ENCODE results near the gene EN2.

EN2 gene

GRCh38 chr7:155496267-155497005, 38.5 kb downstream of the EN2 start:
- ChIA-PET CTCF (interaction anchor here (0.7 kb wide), 1 partner anchor 102 kb away, joined by 5 read pairs; no protein-coding TSS in a partner anchor), POLR2A (ENCODE audit: low non-redundant PET) (no interaction called here)

GRCh38 chr7:155497149-155497901, 39.4 kb downstream of the EN2 start:
- ChIA-PET CTCF (no interaction called here), POLR2A (ENCODE audit: low non-redundant PET) (no interaction called here)
- no peak overlapping the region for H3K27ac ChIP-seq
- TF ChIP-seq CTCF (conservative IDR thresholded peaks at IDR 0.05; ENCODE audit: low read depth) = no peak
- DNase-seq (ENCODE audit: low spot score) = no peak

More at GRCh38 chr7:155496267-155497005, 38.5 kb downstream of the EN2 start:
- no peak overlapping the region for H3K27ac ChIP-seq
- no peak for DNase-seq (ENCODE audit: low spot score)
- no peak for TF ChIP-seq CTCF (conservative IDR thresholded peaks at IDR 0.05; ENCODE audit: low read depth)

GRCh38 chr7:155505422-155505793, 47.5 kb downstream of the EN2 start:
- no peak overlapping the region for H3K27ac ChIP-seq
- ChIA-PET CTCF (interaction anchor here (0.6 kb wide), 1 partner anchor 497 kb away, joined by 3 read pairs; no protein-coding TSS in a partner anchor), POLR2A (ENCODE audit: low non-redundant PET) (no interaction called here)
- no peak for DNase-seq (ENCODE audit: low spot score)
- TF ChIP-seq CTCF (conservative IDR thresholded peaks at IDR 0.05; ENCODE audit: low read depth) = no peak

- DNase-seq (ENCODE audit: low spot score) = peak; percentile 6
- CTCF ChIA-PET = no interaction called here
- H3K27ac ChIP-seq = no peak overlapping the region
- POLR2A ChIA-PET (ENCODE audit: low non-redundant PET) = no interaction called here
- no peak for TF ChIP-seq CTCF (conservative IDR thresholded peaks at IDR 0.05; ENCODE audit: low read depth)
Measured at GRCh38 chr7:155506854-155507337, 49.0 kb downstream of the EN2 start.

- ChIA-PET POLR2A (ENCODE audit: low non-redundant PET) (no interaction called here), CTCF (no interaction called here)
- H3K27ac ChIP-seq = no peak overlapping the region
- TF ChIP-seq CTCF (conservative IDR thresholded peaks at IDR 0.05; ENCODE audit: low read depth) = no peak
- DNase-seq (ENCODE audit: low spot score) = no peak
Measured at GRCh38 chr7:155507576-155507975, 49.6 kb downstream of the EN2 start.

- no peak for TF ChIP-seq CTCF (conservative IDR thresholded peaks at IDR 0.05; ENCODE audit: low read depth)
- no peak for DNase-seq (ENCODE audit: low spot score)
- ChIA-PET CTCF (interaction anchor here (0.6 kb wide), 1 partner anchor 406 kb away, joined by 3 read pairs; no protein-coding TSS in a partner anchor), POLR2A (ENCODE audit: low non-redundant PET) (no interaction called here)
- H3K27ac ChIP-seq = no peak overlapping the region
Measured at GRCh38 chr7:155508376-155509358, 50.7 kb downstream of the EN2 start.

All from RWPE1 (cell line).